Osteoblast (primary cell): ENCODE results near the gene MRRF. TPM values are rescaled to one million over a fixed set of nuclear protein-coding genes. Genes with fewer than 3 reads are reported as not detected.

Source experiments
- DNase-seq: peaks from one replicate; pipeline ENCODE4 v3.0.0; 2011; ENCODE audit warnings: low spot score, mixed read lengths; ENCODE audit not compliant: insufficient read length; ENCODE audit errors: missing footprints
- H2AFZ ChIP-seq: 2 replicates; pipeline ENCODE4 v1.6.0; 2011; ENCODE audit warnings: mild to moderate bottlenecking, low read length
- H3K27ac ChIP-seq: 2 replicates; pipeline ENCODE4 v1.5.1; 2011; ENCODE audit warnings: mild to moderate bottlenecking, low read depth, low read length, moderate library complexity
- H3K27me3 ChIP-seq: 2 replicates; pipeline ENCODE4 v1.6.0; 2012; ENCODE audit warnings: mild to moderate bottlenecking, control low read depth, inconsistent platforms, low read length, moderate library complexity; ENCODE audit not compliant: insufficient read depth
- H3K36me3 ChIP-seq: 2 replicates; pipeline ENCODE4 v1.5.1; 2011; ENCODE audit warnings: mild to moderate bottlenecking, low read length, control low read depth, moderate library complexity; ENCODE audit not compliant: insufficient read depth
- H3K4me1 ChIP-seq: 2 replicates; pipeline ENCODE4 v1.5.1; 2011; ENCODE audit warnings: mild to moderate bottlenecking, low read length, control low read depth, moderate library complexity; ENCODE audit not compliant: insufficient read depth
- H3K4me2 ChIP-seq: 2 replicates; pipeline ENCODE4 v1.6.0; 2011; ENCODE audit warnings: mild to moderate bottlenecking, low read length; ENCODE audit not compliant: insufficient read depth
- H3K4me3 ChIP-seq: fragments of 200-600 bp; sonication (generic); 3 replicates; pipeline ENCODE4 v1.5.1; 2012; ENCODE audit warnings: mild to moderate bottlenecking, low read length, inconsistent platforms; ENCODE audit not compliant: insufficient read depth
- H3K79me2 ChIP-seq: 2 replicates; pipeline ENCODE4 v1.6.0; 2012; ENCODE audit warnings: mild to moderate bottlenecking, low read length, control low read depth, inconsistent platforms; ENCODE audit not compliant: insufficient read depth
- H3K9me3 ChIP-seq: 2 replicates; pipeline ENCODE4 v1.5.1; 2011; ENCODE audit warnings: low read depth, low read length, control low read depth
- H4K20me1 ChIP-seq: 2 replicates; pipeline ENCODE4 v1.6.0; 2012; ENCODE audit warnings: mild to moderate bottlenecking, low read length, control low read depth; ENCODE audit not compliant: insufficient read depth
- CTCF ChIP-seq: IDR thresholded peaks from 2 replicates; pipeline ENCODE4 v1.5.1; 2011; ENCODE audit warnings: mild to moderate bottlenecking, low read depth, low read length, moderate library complexity; ENCODE audit errors: extremely low read depth
- total RNA-seq: library from RNA; depleted of rRNA; stranded (reverse); fragments of >200 nt; gene quantifications from 2 replicates; pipeline ENCODE4 v1.2.3, GENCODE V29; 2012

The MRRF gene
- total RNA-seq, 1 donor, result 35.8 TPM

GRCh38 chr9:122377241-122378164, 112.8 kb downstream of the MRRF start:
- Histone ChIP-seq H3K27ac (no peak overlapping the region), H3K9me3 (no peaks in the 10 kb centered on the region), H3K27me3 (no peaks in the 10 kb centered on the region), H3K79me2 (no peaks in the 10 kb centered on the region), H3K4me2 (no peak overlapping the region), H2AFZ (no peak overlapping the region), H3K36me3 (no peaks in the 10 kb centered on the region), H3K4me3 (no peak overlapping the region), H3K4me1 (peaks cover 18% of the 10 kb centered on the region), H4K20me1 (no peaks in the 10 kb centered on the region)
- TF ChIP-seq CTCF, result no peak
- peak; percentile 84 for DNase-seq

GRCh38 chr9:122378236-122378635, 113.6 kb downstream of the MRRF start:
- DNase-seq, result no peak
- Histone ChIP-seq H3K4me2 (no peak overlapping the region), H3K4me1 (peaks cover 24% of the 10 kb centered on the region), H3K27ac (no peak overlapping the region), H3K27me3 (no peaks in the 10 kb centered on the region), H3K79me2 (no peaks in the 10 kb centered on the region), H3K4me3 (no peak overlapping the region), H4K20me1 (no peaks in the 10 kb centered on the region), H2AFZ (no peak overlapping the region), H3K9me3 (no peaks in the 10 kb centered on the region), H3K36me3 (no peaks in the 10 kb centered on the region)
- no peak for TF ChIP-seq CTCF

GRCh38 chr9:122379340-122379739, 114.7 kb downstream of the MRRF start:
- Histone ChIP-seq H3K4me2 (no peak overlapping the region), H3K79me2 (no peaks in the 10 kb centered on the region), H3K36me3 (no peaks in the 10 kb centered on the region), H4K20me1 (no peaks in the 10 kb centered on the region), H3K4me1 (peaks cover 35% of the 10 kb centered on the region), H3K9me3 (no peaks in the 10 kb centered on the region), H3K27me3 (no peaks in the 10 kb centered on the region), H3K4me3 (no peak overlapping the region), H2AFZ (no peak overlapping the region), H3K27ac (no peak overlapping the region)
- peak; percentile 35 for TF ChIP-seq CTCF
- no peak for DNase-seq

- Histone ChIP-seq H3K27me3 (no peaks in the 10 kb centered on the region), H2AFZ (no peak overlapping the region), H3K9me3 (no peaks in the 10 kb centered on the region), H3K36me3 (no peaks in the 10 kb centered on the region), H3K4me1 (peaks cover 36% of the 10 kb centered on the region), H3K4me3 (no peak overlapping the region), H3K27ac (no peak overlapping the region), H3K79me2 (no peaks in the 10 kb centered on the region), H3K4me2 (no peak overlapping the region), H4K20me1 (no peaks in the 10 kb centered on the region)
- TF ChIP-seq CTCF, result no peak
- DNase-seq, result no peak
Observed at GRCh38 chr9:122380293-122380692, 115.6 kb downstream of the MRRF start.
